GM13976 (cell line): Measurements from ENCODE around the gene EDEM1.
"Not testable (repeated sequence)": the region's sequence is repeated elsewhere in the genome, so short reads cannot be mapped to it uniquely, and the experiment has no call there.

Source experiments
- DNase-seq: peaks from one replicate; pipeline ENCODE4 v3.0.0; 2012; ENCODE audit warnings: low spot score
- CTCF ChIP-seq: IDR thresholded peaks from 2 replicates; pipeline ENCODE4 v1.5.1; 2012; ENCODE audit warnings: borderline replicate concordance, mild to moderate bottlenecking; ENCODE audit not compliant: insufficient read depth; ENCODE audit errors: extremely low read depth, missing control alignments, control extremely low read depth
- in situ Hi-C: fragments of 300-500 bp; cut with MboI; formaldehyde crosslinking; loops from one replicate; pipeline ENCODE4 v1.12.0; 2022; ENCODE audit warnings: low sequenced_read_pairs, mixed read lengths, inconsistent platforms; ENCODE audit not compliant: unreplicated experiment

EDEM1 gene

GRCh38 chr3:5238545-5238944 is 51.0 kb downstream of the EDEM1 start:
- DNase-seq: no peak
- in situ Hi-C loops: no loop called here
- TF ChIP-seq CTCF: no peak

- DNase-seq: no peak
- in situ Hi-C loops: no loop called here
- no peak for TF ChIP-seq CTCF
These were observed 52.1 kb downstream of the EDEM1 start for GRCh38 chr3:5239602-5240001.

GRCh38 chr3:5240740-5241139 is 53.2 kb downstream of the EDEM1 start:
- no peak for TF ChIP-seq CTCF
- in situ Hi-C loops: no loop called here

GRCh38 chr3:5242785-5243184 is 55.3 kb downstream of the EDEM1 start:
- DNase-seq, in situ Hi-C loops: not testable (repeated sequence)

More at GRCh38 chr3:5240740-5241139, 53.2 kb downstream of the EDEM1 start:
- no peak for DNase-seq

- DNase-seq: no peak
- no peak for TF ChIP-seq CTCF
- in situ Hi-C loops: no loop called here
These were observed 58.4 kb downstream of the EDEM1 start for GRCh38 chr3:5245927-5246326.

GRCh38 chr3:5248822-5249221 is 61.3 kb downstream of the EDEM1 start:
- in situ Hi-C loops: no loop called here
- no peak for DNase-seq

More at GRCh38 chr3:5248822-5249221, 61.3 kb downstream of the EDEM1 start:
- no peak for TF ChIP-seq CTCF
